Smooth muscle cell of the coronary artery (primary cell): ENCODE results near the gene LRRC27. TPM values are rescaled to one million over a fixed set of nuclear protein-coding genes. Genes with fewer than 3 reads are reported as not detected.

ENCODE experiments used
- total RNA-seq: library from RNA; depleted of rRNA; stranded (reverse); fragments of >200 nt; gene quantifications from 2 replicates; pipeline ENCODE4 v1.2.3, GENCODE V29; 2014; ENCODE audit warnings: low replicate concordance

The LRRC27 gene
- 8.2 and 9.2 TPM in 2 replicates for total RNA-seq

DNA sequence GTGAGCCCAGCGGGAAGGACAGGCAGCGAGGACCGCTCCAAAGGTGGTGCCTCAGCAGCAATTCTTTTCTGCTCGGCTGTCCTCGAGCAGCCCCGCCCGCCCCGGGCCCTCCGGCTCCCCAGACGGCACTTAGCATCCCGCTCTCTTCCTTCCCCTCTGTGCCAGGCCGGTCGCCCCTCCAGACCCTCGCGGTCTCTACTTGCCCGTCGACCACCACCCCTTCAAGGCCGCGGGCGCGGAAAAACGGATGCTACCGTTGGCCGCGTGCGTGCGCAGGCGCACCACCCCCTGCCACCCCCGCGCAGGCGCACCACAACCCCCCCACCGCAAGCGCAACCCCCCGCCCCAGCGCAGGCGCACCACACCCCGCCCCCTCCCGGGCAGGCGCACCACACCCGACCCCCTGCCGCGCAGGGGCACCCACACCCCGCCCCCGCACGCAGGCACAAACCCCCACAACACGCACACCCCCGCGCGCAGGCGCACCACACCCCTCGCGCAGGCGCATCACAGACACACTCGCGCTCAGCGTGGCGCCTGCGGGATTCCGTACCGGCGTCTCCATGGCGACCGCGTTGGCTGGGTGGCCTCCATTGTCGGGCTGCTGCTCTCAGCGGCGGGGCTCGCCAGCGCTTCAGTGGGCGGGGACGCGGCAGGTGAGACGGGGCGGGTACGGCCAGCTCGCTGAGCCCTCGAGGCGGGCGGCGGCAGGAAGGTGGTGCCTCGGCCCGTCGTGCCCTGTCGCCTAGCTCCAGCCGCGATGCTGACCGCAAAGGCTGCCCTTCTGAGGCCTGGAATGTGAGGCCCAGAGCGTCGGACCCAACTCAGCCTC is at the start of gene LRRC27:
Gene LRRC27 (plus strand): TSS at position 593 of the 832 bp plus-strand sequence. CDS start 1,332 bp downstream, outside the sequence.

DNA sequence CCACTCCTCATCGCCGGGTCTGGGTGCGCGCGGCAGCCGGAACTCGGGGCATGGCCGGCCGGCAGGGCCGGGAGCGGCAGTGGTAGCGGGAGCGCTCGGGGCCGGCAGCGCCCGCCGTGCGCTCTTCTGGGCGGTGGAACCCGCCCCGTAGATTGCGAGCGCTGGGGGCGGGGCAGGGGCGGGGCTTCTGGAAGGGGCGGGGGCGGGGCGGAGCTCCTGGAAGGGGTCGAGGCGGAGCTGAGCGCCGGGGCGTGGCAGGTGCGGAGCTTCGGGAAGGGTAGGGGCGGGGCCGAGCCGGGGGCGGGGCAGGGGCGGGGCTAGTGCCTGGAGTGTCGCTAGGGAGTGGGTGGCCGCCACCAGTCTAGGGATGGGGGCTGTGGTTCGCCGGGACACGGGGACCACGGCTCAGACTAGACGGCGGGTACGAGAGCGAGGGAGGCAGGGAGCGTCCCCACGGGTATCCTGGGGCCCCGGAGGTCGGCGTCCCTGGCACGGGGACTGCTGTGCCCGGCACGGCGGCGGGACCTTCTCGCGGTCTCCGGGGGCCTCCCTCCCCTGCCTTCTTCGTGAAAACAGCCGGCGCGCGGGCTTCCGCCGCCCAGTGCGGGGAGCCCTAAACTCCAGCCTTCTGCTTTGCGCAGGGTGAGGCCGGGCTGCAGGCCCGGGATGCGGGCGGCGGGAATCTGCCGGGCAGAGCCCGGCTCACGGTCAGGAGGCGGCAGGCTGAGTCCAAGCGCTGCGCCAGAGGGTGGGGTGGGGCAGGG is 24.0 kb upstream of the LRRC27 start, which contains the start of gene STK32C:
Gene STK32C (minus strand): TSS at position 128 of the 764 bp plus-strand sequence. CDS start 117 bp downstream, at position 11.

DNA sequence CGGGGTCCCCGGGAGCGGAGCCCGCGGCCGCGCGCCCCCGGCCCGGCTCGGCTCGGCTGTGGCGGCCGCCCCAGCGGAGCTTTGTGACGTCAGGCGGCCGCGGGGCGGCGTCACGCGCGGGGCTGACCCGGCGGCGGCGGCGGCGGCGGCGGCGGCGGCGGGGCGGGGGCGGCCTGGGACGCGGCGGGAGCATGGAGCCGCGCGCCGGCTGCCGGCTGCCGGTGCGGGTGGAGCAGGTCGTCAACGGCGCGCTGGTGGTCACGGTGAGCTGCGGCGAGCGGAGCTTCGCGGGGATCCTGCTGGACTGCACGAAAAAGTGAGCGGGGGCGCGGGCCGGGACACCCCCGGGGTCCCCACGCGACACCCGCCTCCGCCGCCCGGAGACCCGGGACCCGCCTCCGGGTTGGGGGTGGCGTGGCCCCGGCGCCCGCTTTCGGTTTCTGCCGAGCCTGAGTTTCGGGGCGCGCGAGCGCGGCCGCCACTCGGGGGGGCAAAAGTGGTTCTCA is 65.1 kb downstream of the LRRC27 start, which contains the start of gene PWWP2B:
Gene PWWP2B (plus strand): TSS at position 165 of the 506 bp plus-strand sequence. CDS start 27 bp downstream, at position 192.

Other genes starting within 250 kb of the LRRC27 start
- gene DPYSL4, start 145.2 kb upstream of the LRRC27 start, total RNA-seq, result 4.9 and 7.2 TPM in 2 replicates
- gene STK32C, start 24.2 kb upstream of the LRRC27 start, total RNA-seq, result 9.4 and 25.0 TPM in 2 replicates
- gene PWWP2B, start 65.0 kb downstream of the LRRC27 start, total RNA-seq, result 6.3 and 7.0 TPM in 2 replicates
- gene INPP5A, start 205.6 kb downstream of the LRRC27 start, total RNA-seq, result 26.3 and 38.0 TPM in 2 replicates